WTC11 (cell line): ENCODE results near the gene TUBGCP6.

Source experiments
- CDX4 ChIP-seq: fragments of 250-450 bp; sonication (Bioruptor Pico); IDR thresholded peaks from 2 replicates; pipeline ENCODE4 v1.9.0; 2021; ENCODE audit warnings: moderate library complexity, mild to moderate bottlenecking, inconsistent platforms, borderline replicate concordance
- CTCF ChIP-seq: fragments of 200-600 bp; IDR thresholded peaks from 2 replicates; pipeline ENCODE4 v1.8.0; 2022; ENCODE audit warnings: antibody characterized with exemption
- E2F4 ChIP-seq: sonication (generic); formaldehyde crosslinking; IDR thresholded peaks from 2 replicates; pipeline ENCODE4 v1.8.1; 2022; ENCODE audit warnings: low read depth, mild to moderate bottlenecking, moderate library complexity, missing genetic modification reagents, borderline replicate concordance
- FOXJ3 ChIP-seq: sonication (generic); formaldehyde crosslinking; IDR thresholded peaks from 2 replicates; pipeline ENCODE4 v1.9.0; 2021; ENCODE audit warnings: missing genetic modification reagents, mild to moderate bottlenecking, borderline replicate concordance
- FOXP4 ChIP-seq: sonication (generic); formaldehyde crosslinking; IDR thresholded peaks from 2 replicates; pipeline ENCODE4 v1.8.0; 2022; ENCODE audit warnings: mild to moderate bottlenecking, missing genetic modification reagents
- MAX ChIP-seq: sonication (generic); formaldehyde crosslinking; IDR thresholded peaks from 2 replicates; pipeline ENCODE4 v1.8.0; 2022; ENCODE audit warnings: mild to moderate bottlenecking, missing genetic modification reagents
- MXD4 ChIP-seq: fragments of 250-450 bp; sonication (Bioruptor Pico); IDR thresholded peaks from 2 replicates; pipeline ENCODE4 v1.8.0; 2021; ENCODE audit warnings: mild to moderate bottlenecking, moderate library complexity, borderline replicate concordance
- NFE2L1 ChIP-seq: sonication (generic); formaldehyde crosslinking; IDR thresholded peaks from 2 replicates; pipeline ENCODE4 v1.8.1; 2023; ENCODE audit warnings: missing genetic modification reagents
- STAT6 ChIP-seq: sonication (generic); formaldehyde crosslinking; conservative IDR thresholded peaks from 2 replicates; pipeline ENCODE4 v1.8.1; 2023; ENCODE audit warnings: mild to moderate bottlenecking, low read depth, missing genetic modification reagents, moderate library complexity
- USF2 ChIP-seq: sonication (generic); formaldehyde crosslinking; IDR thresholded peaks from 2 replicates; pipeline ENCODE4 v1.8.1; 2023; ENCODE audit warnings: mild to moderate bottlenecking, missing genetic modification reagents, moderate library complexity
- ZNF121 ChIP-seq: sonication (generic); formaldehyde crosslinking; IDR thresholded peaks from 2 replicates; pipeline ENCODE4 v1.8.0; 2023; ENCODE audit warnings: missing genetic modification reagents
- ZNF423 ChIP-seq: fragments of 250-450 bp; sonication (Bioruptor Pico); IDR thresholded peaks from 2 replicates; pipeline ENCODE4 v2.1.2; 2022; ENCODE audit warnings: mild to moderate bottlenecking, moderate library complexity

GRCh38 chr22:50189849-50190181 is 55.0 kb downstream of the TUBGCP6 start:
- TF ChIP-seq NFE2L1 (CRISPR knock-in tag) (no peak), E2F4 (CRISPR knock-in tag) (no peak), USF2 (CRISPR knock-in tag) (no peak), CDX4 (CRISPR knock-in tag) (no peak), MXD4 (CRISPR knock-in tag) (no peak), FOXJ3 (no peak), CTCF (no peak), MAX (CRISPR knock-in tag) (no peak), FOXP4 (CRISPR knock-in tag) (no peak), ZNF121 (no peak), ZNF423 (CRISPR knock-in tag) (no peak), STAT6 (CRISPR knock-in tag) (no peak)
